HG03558 (cell line): ENCODE data around the gene PSME2.

Source experiments
- ATAC-seq: cut with Tn5 transposase; IDR thresholded peaks from one replicate; pipeline ENCODE4 v1.9.1; 2021; ENCODE audit warnings: moderate number of reproducible peaks; ENCODE audit not compliant: unreplicated experiment; ENCODE audit errors: extremely low read depth

The PSME2 gene

DNA sequence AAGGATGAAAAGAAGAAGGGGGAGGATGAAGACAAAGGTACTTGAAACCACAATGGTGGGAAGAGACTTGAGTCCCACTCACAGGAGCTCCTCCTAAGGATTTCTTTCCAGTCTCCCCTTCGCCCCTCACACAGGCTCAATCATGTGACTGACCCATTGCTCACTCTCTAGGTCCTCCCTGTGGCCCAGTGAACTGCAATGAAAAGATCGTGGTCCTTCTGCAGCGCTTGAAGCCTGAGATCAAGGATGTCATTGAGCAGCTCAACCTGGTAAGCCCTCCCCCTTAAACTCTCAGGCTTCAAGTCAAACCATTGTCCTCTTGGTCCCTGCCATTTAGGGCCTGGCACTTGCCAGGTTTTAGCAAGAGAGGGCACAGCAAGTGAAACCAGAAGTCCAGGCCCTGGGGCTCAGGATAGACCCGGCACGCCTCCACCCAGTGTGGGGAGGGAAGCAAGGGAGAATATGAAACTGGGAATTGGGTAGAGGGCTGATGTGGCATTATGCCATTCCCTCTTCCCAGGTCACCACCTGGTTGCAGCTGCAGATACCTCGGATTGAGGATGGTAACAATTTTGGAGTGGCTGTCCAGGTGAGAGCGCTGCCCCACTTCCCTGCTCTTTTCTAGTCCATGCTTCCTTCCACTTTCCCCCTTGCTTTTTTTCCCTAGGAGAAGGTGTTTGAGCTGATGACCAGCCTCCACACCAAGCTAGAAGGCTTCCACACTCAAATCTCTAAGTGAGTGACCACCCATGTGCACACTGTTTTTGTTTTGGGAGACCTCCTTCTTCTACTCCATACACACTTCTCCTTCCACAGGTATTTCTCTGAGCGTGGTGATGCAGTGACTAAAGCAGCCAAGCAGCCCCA is 8.6 kb downstream of the PSME2 start:
- ATAC-seq, result no peak

- ATAC-seq, result no peak
These were observed 9.5 kb downstream of the PSME2 start for GRCh38 chr14:24136684-24137528.

DNA sequence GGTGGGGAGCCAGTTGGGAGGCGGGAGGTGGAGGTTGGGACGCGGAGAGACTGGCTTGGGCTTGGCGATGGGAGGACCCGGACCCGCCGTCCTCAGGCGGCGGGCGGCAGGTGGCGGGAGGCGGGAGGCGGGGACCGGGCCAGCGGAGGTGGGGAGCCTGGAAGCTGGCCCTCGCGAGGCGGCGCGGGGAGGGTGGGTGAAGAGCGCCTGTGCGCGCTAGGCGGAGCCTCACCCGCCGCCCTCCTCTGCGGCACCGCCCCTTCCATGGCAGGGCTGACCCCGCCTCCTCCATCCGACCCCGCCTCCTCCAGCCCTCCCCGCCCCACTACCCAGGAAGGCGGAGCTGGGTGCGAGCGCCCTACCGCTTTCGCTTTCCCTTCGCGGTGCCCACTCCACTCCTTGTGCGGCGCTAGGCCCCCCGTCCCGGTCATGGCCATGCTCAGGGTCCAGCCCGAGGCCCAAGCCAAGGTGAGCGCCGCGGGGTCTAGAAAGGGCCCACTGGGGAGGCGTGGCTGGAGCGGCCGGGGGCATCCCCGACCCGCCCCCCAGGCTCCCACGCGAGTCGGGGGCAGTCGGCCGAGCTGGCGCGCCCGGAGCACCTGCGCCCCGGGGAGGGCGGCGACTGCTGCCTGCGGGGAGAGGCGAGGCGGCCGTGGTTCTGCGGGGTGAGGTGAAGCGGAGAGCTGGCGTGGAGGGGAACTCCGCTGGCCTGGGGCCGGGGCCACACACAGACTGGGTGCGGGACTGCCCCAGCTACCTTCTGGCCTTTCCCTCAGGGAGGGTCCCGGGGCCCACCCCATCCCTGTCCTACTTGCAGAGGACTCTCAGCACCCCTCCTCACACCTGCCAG is 10.4 kb downstream of the PSME2 start, which contains the start of gene PSME1:
TSS of gene PSME1 (plus strand) at position 361 of the 850 bp plus-strand sequence. CDS start at position 430, 69 bp downstream.
- peak; percentile 71 for ATAC-seq

DNA sequence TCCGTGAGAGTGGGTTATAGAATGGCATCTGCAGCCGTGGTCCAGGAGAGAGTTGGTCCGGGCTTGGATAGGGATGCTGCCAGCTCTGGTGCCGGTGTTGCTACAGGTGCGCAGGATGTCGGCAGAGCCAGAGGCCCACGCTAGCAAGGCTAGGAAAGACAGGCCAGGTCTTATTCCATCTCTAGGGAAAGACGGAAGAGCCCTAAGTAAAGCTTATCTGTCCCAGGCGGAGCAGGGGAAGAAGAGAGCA is 10.9 kb downstream of the PSME2 start:
- ATAC-seq, result peak; percentile 4

GRCh38 chr14:24133735-24134134 is 12.7 kb downstream of the PSME2 start:
- ATAC-seq, result no peak

DNA sequence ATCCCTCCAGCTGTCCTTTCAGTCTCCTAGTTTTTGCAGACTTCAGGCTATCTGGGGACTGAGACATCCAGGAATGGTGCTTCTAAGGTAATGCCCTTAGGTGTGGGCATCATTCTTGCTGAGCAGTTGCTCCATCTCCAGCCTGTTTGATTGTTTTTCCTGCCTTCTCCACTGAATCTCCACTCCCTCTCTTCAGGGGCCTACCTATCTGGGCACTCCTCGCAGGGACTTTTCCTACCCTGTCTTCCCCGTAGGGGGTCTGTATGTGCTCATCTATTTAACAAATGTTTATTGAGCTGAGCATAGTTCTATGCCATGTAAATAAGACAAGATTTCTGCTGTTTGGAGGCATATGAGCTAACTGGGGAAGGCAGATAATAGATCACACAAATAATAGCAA is 13.4 kb downstream of the PSME2 start:
- no peak for ATAC-seq

- no peak for ATAC-seq
These were observed 14.2 kb downstream of the PSME2 start for GRCh38 chr14:24132061-24132685.

GRCh38 chr14:24131549-24131966 is 14.9 kb downstream of the PSME2 start:
- no peak for ATAC-seq

DNA sequence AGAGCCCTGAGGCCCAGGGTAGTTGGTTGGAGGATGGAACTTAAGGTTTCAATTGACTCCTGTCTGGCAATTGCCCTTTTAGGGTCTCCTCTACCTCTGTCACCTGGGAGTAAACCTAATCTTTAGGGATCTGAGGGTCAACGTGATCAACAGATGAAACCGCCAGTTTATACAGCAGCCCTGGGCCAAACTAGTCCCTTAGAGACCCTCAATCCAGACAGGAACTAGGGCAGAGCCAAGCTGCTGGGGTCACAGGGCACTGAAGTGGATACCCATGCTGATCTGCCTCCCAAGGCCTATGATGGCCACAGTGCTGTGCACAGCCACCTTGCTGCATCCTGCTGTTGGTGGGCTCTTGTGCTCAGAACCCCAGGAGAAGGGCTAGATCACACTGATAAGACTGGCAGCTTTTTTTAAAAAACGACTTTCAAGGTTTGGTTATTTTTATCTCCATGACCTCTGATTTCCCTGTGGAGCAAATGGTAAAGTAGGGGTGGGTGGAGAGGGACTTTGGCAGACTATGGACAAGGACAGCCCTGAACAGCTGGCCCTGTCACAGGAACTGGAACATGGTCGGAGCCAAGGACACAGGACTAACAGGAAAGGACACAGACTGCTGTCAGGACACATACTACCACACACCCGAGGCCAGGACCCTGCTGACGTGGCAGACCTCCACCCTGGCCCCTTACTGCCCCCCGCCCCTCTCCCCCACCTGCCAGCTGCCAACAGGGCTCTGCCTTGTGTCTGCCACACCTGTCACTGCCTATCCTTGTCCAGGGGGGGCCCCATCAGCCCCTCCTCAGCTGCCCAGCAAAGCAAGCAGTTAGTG is 15.5 kb downstream of the PSME2 start:
- no peak for ATAC-seq

DNA sequence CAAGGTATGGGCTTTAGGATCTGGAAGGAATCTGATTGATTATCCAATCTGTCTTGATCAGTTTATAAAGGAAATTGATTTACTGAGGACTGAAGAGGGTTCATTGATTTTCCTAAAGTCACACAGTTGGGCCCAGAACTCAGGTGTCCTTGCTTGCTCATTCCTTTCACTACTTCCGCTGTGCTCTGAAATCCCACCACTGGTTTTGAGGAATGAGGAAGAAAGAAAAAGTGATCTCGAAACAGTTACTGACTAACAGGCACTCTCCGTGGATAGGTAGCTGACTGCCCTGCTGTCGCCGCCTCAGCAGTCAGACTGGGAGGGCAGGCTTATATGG is 16.1 kb downstream of the PSME2 start, which contains the start of gene FITM1:
TSS of gene FITM1 (plus strand) at position 280 of the 337 bp plus-strand sequence. CDS start 905 bp downstream, outside the sequence.
- ATAC-seq, result no peak

- no peak for ATAC-seq
These were observed 16.9 kb downstream of the PSME2 start for GRCh38 chr14:24129410-24129998.

DNA sequence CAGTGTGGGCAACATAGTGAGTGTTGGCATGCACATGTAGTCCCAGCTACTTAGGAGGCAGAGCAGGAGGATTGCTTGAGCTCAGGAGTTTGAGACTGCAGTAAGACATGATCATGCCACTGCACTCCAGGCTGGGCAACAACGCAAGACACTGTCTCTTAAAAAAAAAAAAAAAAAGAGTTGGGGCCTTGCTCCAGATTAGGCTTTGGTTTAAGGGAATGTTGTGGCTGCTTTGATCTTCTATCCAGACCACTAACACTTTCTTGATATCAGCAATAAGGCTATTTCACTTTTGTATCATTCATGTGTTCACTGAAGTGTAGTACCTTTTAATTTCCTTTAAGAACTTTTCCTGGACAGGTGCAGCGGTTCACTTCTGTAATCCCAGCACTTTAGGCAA is 18.7 kb downstream of the PSME2 start:
- ATAC-seq, result no peak

- no peak for ATAC-seq
These were observed 19.5 kb downstream of the PSME2 start for GRCh38 chr14:24126939-24127338.

DNA sequence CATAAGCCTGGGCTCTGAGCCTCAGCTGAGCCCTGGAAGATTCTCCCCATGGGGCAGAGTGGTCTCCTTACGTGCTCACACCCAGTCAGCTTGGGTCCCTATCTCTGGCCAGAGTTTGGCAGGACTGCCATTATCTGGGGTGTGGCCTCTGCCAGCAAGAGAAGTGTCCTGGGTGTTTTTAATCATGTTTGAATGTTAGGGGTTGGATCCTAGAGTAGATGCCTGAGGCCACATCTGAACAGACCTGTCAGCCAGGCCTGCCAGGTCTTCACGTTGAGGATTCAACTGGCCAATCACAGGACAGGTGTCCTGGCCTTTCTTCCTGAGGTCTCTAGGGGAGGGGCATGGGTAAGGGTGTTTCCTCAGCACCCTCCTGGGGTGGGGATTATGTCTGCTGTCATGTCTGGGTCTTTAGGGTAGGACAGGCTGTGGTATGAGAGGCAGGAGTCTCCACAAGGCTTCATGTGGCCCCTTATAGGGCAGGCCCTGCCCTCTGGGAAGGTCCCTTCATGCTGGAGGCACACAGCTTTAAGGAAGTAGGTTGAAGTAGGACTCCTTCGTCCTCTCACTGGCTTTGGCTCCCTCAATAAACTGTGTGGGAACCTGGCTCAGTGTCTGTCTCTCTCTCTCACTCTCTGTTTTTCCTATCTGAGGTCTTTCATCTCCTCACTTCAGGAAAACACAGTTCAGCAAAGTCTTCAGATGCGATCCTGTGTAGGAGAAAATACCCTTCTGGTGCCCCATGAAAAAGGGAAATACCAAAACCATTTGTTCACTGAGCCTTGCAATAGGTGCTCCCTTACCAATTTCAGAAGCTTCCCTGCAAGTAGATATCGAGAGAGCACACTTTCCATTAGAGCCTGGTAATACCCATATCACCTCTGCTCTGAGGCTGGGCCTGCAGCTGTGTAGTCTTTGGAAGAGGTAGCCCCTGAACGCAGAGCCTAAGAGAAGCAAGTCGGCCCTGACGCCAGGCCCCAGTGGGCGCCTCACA is 22.7 kb downstream of the PSME2 start:
- ATAC-seq, result no peak

DNA sequence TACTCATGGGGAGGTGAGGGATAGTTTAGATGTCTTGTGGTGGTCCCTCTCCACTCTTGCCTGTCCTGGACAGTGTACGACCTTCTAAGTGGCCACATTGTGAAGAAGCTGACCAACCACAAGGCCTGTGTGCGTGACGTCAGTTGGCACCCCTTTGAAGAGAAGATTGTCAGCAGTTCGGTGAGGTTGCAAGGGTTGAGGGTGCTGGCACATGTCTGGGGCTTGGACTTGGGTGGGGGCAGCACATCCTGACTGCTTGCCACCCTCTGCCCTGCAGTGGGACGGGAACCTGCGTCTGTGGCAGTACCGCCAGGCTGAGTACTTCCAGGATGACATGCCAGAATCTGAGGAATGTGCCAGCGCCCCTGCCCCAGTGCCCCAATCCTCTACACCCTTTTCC is 23.5 kb downstream of the PSME2 start:
- ATAC-seq, result no peak

DNA sequence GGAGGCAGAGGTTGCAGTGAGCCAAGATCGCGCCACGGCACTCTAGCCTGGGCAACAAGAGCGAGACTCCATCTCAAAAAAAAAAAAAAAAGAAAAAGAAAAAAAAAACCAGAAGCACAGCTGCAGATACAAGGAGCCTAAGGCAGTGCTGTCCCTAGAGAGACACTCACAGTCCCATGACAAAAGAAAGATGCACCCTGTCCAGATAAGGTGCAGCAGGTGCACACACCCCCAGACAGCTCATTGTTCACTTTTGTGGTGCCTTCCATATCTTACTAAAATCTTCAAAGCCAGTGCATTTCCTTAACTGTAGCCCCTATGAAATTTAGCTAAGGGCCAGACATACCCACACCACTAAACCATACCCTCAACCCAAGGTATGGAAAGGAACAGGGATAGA is 24.0 kb downstream of the PSME2 start:
- ATAC-seq, result no peak

DNA sequence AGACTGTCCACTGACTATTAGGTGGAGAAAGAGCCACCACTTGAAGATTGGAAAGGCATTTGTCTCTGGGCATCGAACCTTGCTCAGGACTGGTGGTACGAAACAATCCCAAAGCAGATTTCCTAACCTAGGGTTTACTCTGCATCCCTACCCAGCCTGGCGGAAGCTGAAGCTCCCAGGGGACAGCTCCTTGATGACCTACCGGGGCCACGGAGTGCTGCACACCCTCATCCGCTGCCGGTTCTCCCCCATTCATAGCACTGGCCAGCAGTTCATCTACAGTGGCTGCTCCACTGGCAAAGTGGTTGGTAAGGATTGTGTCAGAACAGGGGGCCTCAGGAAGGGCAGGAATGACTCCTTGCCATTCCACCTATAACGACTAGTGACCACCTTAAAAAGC is 25.2 kb downstream of the PSME2 start:
- no peak for ATAC-seq

GRCh38 chr14:24119691-24120090 is 26.7 kb downstream of the PSME2 start:
- ATAC-seq, result no peak
